IgD-negative memory B cell (primary cell): ENCODE measurements around the gene SAMD4A. TPM values are rescaled to one million over a fixed set of nuclear protein-coding genes. Genes with fewer than 3 reads are reported as not detected.

ENCODE experiments used
- H3K27ac Mint-ChIP-seq, 3 donors: one replicate each; pipeline ENCODE4 v1.8.0; 2020 to 2022; ENCODE audit warnings: mild to moderate bottlenecking in 3 of 3, mixed read lengths in 3 of 3, moderate library complexity in 1 of 3
- H3K27me3 Mint-ChIP-seq: one replicate; pipeline ENCODE4 v1.8.0; 2021; ENCODE audit warnings: mixed read lengths
- H3K36me3 Mint-ChIP-seq: one replicate; pipeline ENCODE4 v1.8.0; 2020; ENCODE audit warnings: mild to moderate bottlenecking, mixed read lengths
- H3K4me1 Mint-ChIP-seq, 3 donors: one replicate each; pipeline ENCODE4 v1.8.0; 2020 to 2022; ENCODE audit warnings: mixed read lengths in 3 of 3, mild to moderate bottlenecking in 1 of 3
- H3K4me3 Mint-ChIP-seq, 4 donors: one replicate each; pipeline ENCODE4 v1.8.0; 2020 to 2022; ENCODE audit warnings: mild to moderate bottlenecking in 4 of 4, mixed read lengths in 4 of 4, moderate library complexity in 3 of 4
- H3K9me3 Mint-ChIP-seq, 3 donors: one replicate each; pipeline ENCODE4 v1.8.0; 2020 to 2021; ENCODE audit warnings: mixed read lengths in 3 of 3, mild to moderate bottlenecking in 1 of 3
- polyA plus RNA-seq: library from polyadenylated mRNA; unstranded; fragments of 300-500 nt; fragmentation: Illumina TruSeq; gene quantifications from one replicate; pipeline ENCODE4 v1.2.3, GENCODE V29; 2021

Gene SAMD4A
- polyA plus RNA-seq, 1 donor from 2014 or later, result 5.8 TPM

DNA sequence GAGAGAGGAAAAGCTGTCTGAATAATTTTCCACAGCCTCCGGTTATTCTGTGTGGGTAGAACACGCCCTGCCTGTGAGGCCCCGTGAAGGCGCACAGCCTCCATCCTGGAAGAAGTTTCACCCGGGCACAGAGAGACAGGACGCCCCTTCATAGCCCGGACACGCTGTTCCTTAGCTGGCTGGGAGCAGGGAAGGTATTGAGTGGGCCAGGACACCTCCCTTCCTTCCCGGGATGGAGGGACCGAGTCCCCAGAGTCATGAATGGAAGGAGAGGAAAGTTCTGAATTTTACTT is 200.2 kb downstream of the SAMD4A start:
- Mint-ChIP-seq H3K9me3 (no peaks in the 10 kb centered on the region), H3K27ac (no peak overlapping the region), H3K4me3 (no peak overlapping the region), H3K36me3 (peaks cover 13% of the 10 kb centered on the region), H3K4me1 (no peaks in the 10 kb centered on the region), H3K27me3 (no peaks in the 10 kb centered on the region)

DNA sequence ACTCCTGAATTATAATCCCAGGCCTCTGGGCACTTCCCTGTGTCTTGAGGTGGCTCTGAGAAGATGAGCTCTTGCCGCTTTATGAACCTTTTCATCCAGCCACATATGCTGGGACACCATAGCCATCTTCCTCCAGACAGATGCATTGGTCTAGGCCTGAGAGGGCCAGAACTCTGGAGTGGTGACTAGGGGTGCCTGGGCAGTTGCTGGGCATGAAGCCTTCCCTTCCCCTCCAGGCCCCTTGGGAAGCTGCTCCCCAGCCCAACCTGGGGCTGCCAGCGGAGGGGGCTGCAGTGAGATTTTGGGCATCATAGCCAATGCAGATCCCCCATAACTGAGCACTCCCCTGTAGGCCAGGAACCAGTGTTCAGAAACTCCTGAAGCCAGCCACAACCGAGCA is 200.5 kb downstream of the SAMD4A start:
- H3K36me3 Mint-ChIP-seq, result peaks cover 12% of the 10 kb centered on the region
- no peaks in the 10 kb centered on the region for H3K27me3 Mint-ChIP-seq

GRCh38 chr14:54768501-54769129 is 201.7 kb downstream of the SAMD4A start:
- Mint-ChIP-seq H3K9me3 (no peaks in the 10 kb centered on the region), H3K36me3 (peaks cover 10% of the 10 kb centered on the region), H3K27ac (no peak overlapping the region), H3K4me3 (no peak overlapping the region), H3K27me3 (peaks cover 4% of the 10 kb centered on the region), H3K4me1 (peaks cover 5 to 6% (median 6%) of the 10 kb centered on the region in 3 donors)

More for the DNA sequence above, 200.5 kb downstream of the SAMD4A start:
- Mint-ChIP-seq H3K27ac (no peak overlapping the region), H3K4me1 (no peaks in the 10 kb centered on the region), H3K9me3 (no peaks in the 10 kb centered on the region), H3K4me3 (no peak overlapping the region)

- Mint-ChIP-seq H3K27ac (no peak overlapping the region), H3K9me3 (no peaks in the 10 kb centered on the region), H3K4me1 (peaks cover 10 to 13% (median 11%) of the 10 kb centered on the region in 3 donors), H3K36me3 (peaks cover 4% of the 10 kb centered on the region), H3K27me3 (peaks cover 4% of the 10 kb centered on the region), H3K4me3 (no peak overlapping the region)
Observed at GRCh38 chr14:54769951-54770863, 203.3 kb downstream of the SAMD4A start.

DNA sequence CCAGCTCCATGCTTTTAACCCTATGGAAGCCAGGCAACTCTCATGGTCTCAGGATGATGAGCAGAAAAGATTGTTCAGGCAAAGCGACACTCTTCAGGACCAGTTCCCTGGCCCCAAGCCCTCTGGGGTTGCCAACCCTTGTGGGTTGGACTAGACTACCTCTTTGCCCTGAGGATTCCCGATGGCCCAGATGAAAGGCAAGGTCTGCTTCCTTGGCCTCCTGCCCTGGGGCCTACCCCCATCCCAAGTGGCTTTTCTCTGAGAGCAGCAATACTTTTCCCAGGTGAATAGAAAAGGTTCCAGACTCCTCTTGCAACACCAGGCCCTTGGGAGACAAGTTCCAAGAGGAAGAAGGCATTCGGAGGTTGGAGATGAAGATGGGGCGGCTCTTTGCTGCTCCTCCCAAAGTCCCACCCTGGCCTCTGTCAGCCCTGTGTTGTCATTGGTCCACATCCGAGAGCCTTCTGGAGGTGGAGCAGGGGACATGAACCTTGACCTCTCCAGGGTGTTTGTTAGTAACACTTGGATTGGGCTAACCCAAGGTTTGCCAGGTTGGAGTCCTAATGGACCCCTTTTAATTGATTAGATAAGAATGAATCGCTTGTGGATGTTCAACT is 204.6 kb downstream of the SAMD4A start:
- Mint-ChIP-seq H3K9me3 (no peaks in the 10 kb centered on the region), H3K27ac (no peak overlapping the region), H3K27me3 (peaks cover 4% of the 10 kb centered on the region), H3K36me3 (no peaks in the 10 kb centered on the region), H3K4me3 (no peak overlapping the region), H3K4me1 (peaks cover 19 to 21% (median 20%) of the 10 kb centered on the region in 3 donors)

DNA sequence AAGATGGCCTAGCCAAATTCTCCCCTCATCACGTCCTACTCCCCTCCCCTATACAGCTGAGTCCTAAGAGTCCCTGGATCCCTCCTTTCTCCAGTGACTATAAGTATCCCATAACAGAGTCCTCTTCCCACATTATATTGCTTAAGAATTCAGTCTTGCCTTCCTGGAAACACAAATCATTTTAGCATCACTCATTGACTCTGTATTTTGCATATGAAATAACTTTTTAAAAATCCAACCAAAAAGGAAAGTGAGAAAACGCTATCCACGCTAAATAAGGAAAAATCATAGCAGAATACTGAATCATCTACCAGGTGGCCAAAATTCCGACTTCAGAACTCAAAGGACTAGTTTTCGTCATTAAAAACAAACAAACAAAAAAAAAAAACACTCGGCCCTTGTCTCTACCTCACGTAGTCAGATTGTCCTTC is 205.5 kb downstream of the SAMD4A start:
- Mint-ChIP-seq H3K4me1 (peaks cover 24 to 29% (median 27%) of the 10 kb centered on the region in 3 donors), H3K27ac (no peak overlapping the region)

GRCh38 chr14:54773171-54774006 is 206.5 kb downstream of the SAMD4A start:
- Mint-ChIP-seq H3K27ac (peak overlapping the region in 2 of 3 donors; percentile 11 to 34), H3K9me3 (no peaks in the 10 kb centered on the region), H3K36me3 (no peaks in the 10 kb centered on the region), H3K27me3 (peaks cover 4% of the 10 kb centered on the region), H3K4me3 (peak overlapping the region in 3 of 4 donors; percentile 5 to 76 (median 6)), H3K4me1 (peaks cover 27 to 29% (median 28%) of the 10 kb centered on the region in 3 donors)

More for the DNA sequence above, 205.5 kb downstream of the SAMD4A start:
- H3K9me3 Mint-ChIP-seq, result no peaks in the 10 kb centered on the region
- H3K4me3 Mint-ChIP-seq, result no peak overlapping the region
- H3K27me3 Mint-ChIP-seq, result peaks cover 4% of the 10 kb centered on the region
- H3K36me3 Mint-ChIP-seq, result no peaks in the 10 kb centered on the region

GRCh38 chr14:54774824-54775223 is 207.9 kb downstream of the SAMD4A start:
- Mint-ChIP-seq H3K4me1 (peaks cover 27 to 29% (median 28%) of the 10 kb centered on the region in 3 donors), H3K36me3 (no peaks in the 10 kb centered on the region), H3K27ac (no peak overlapping the region), H3K4me3 (no peak overlapping the region), H3K27me3 (peaks cover 4% of the 10 kb centered on the region), H3K9me3 (no peaks in the 10 kb centered on the region)

- peaks cover 4% of the 10 kb centered on the region for H3K27me3 Mint-ChIP-seq
- H3K4me3 Mint-ChIP-seq, result peak overlapping the region in 1 of 4 donors; percentile 93
- H3K9me3 Mint-ChIP-seq, result no peaks in the 10 kb centered on the region
- no peak overlapping the region for H3K27ac Mint-ChIP-seq
- H3K36me3 Mint-ChIP-seq, result no peaks in the 10 kb centered on the region
- peaks cover 27 to 29% (median 28%) of the 10 kb centered on the region in 3 donors for H3K4me1 Mint-ChIP-seq
Observed at GRCh38 chr14:54775486-54776140, 208.7 kb downstream of the SAMD4A start.

GRCh38 chr14:54776361-54777001 is 209.6 kb downstream of the SAMD4A start:
- peaks cover 4% of the 10 kb centered on the region for H3K27me3 Mint-ChIP-seq
- peak overlapping the region; percentile 68 to 93 (median 86) for H3K4me3 Mint-ChIP-seq
- H3K27ac Mint-ChIP-seq, result peak overlapping the region; percentile 86 to 89 (median 87)
- peaks cover 27 to 29% (median 28%) of the 10 kb centered on the region in 3 donors for H3K4me1 Mint-ChIP-seq
- no peaks in the 10 kb centered on the region for H3K36me3 Mint-ChIP-seq
- no peaks in the 10 kb centered on the region for H3K9me3 Mint-ChIP-seq

DNA sequence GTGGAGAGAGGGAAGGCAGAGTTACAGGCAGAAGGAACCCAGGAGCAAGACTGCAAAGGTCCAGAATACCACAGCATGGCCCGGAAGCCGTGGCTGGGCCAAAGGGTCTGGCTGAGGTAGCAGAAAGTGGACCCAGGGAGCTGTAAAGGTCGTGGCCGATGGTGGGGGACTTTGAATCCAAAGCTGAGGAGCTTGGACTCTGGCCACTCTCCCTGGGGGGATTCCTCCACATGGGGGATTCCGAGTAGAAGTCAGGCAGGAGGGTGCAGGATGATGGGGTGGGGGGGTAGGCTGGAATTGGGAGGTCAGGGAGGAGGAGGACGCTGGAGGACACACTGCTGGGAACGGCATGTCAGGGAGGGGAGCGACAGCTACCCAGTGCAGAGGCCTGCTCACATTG is 210.5 kb downstream of the SAMD4A start:
- Mint-ChIP-seq H3K27me3 (peaks cover 4% of the 10 kb centered on the region), H3K4me1 (peaks cover 29 to 31% (median 30%) of the 10 kb centered on the region in 3 donors), H3K4me3 (peak overlapping the region in 2 of 4 donors; percentile 20 to 87), H3K27ac (peak overlapping the region in 1 of 3 donors; percentile 86), H3K36me3 (peaks cover under 1% of the 10 kb centered on the region), H3K9me3 (no peaks in the 10 kb centered on the region)

DNA sequence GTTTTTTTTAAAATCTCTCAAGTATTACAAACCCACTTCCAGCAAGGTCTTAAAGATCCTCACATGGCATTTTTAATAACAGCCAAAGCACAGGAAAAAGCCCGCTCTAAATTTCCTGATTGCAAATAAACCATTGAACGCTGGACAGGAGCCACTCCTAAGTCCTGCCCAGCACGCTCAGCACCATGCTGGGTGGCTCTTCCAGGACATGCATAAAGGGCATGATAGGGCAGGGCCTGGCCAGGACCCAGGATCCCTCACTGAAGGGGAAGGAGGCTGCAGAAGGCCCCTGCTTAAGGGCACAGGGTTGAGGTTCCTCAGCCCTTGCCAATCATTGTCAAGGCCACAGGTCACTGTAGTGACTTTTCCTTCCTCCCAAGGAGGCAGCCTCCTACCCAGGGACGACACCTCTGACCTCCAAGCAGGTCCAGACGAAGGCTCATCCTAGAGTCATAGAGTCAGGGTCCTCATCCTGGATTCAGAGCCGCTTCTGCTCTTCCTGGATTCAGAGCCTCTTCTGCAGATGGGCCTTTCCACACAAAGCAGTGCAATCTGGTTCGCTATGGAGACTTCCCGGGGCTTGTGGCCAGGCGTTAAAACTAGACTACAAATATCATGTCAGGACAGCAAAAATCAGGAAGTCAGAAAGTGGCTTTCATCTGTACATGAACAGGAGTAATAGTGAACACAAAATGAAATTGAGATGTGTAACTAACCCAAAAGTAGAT is 211.9 kb downstream of the SAMD4A start:
- Mint-ChIP-seq H3K9me3 (no peaks in the 10 kb centered on the region), H3K27ac (peak overlapping the region in 1 of 3 donors; percentile 34), H3K4me1 (peaks cover 27 to 29% (median 28%) of the 10 kb centered on the region in 3 donors), H3K4me3 (no peak overlapping the region), H3K27me3 (no peaks in the 10 kb centered on the region), H3K36me3 (peaks cover 4% of the 10 kb centered on the region)

- Mint-ChIP-seq H3K4me3 (peak overlapping the region in 1 of 4 donors; percentile 55), H3K4me1 (peaks cover 20 to 21% (median 21%) of the 10 kb centered on the region in 3 donors), H3K36me3 (peaks cover 9% of the 10 kb centered on the region), H3K27ac (no peak overlapping the region), H3K9me3 (no peaks in the 10 kb centered on the region), H3K27me3 (no peaks in the 10 kb centered on the region)
Observed at GRCh38 chr14:54781080-54781479, 214.2 kb downstream of the SAMD4A start.
